ENCODE results near the gene ST8SIA4. TPM values are rescaled to one million over a fixed set of nuclear protein-coding genes. Genes with fewer than 3 reads are reported as not detected.

Gene ST8SIA4
- total and polyA plus RNA-seq, 10 of the 15 experiments (the other 5 are each of a cell fraction or from before 2014, with no cell fraction given), result 4.4 to 30.9 (median 19.5) TPM

DNA sequence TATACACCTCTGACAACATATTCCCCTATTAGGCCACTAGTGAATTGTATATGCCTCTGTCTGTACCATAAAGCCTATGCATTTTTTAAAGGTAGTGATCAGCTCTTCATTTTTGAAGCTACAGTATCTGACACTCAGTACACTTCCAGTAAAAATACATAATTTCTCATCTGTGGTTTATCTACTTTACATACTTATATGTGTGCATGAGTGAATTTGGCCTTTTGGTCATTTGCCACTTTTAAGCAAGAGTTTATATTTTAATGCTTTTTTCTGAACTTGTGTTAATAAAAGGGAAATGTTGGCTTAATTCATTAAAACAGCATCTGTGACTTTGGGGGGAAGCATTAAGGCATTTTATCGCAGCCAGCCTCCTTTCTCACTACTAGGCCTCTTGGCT, 47.8 kb downstream of the ST8SIA4 start:
- no peaks in the 10 kb centered on the region for H4K20me1 ChIP-seq (ENCODE audit: control insufficient read depth, insufficient read depth)
- no peak overlapping the region for H2AFZ ChIP-seq (ENCODE audit: control insufficient read depth, low read depth, low read length)
- H3K36me3 ChIP-seq (ENCODE audit: control insufficient read depth in 2 of 2, insufficient read depth in 2 of 2, low read length in 1 of 2), result peaks cover 4 to 14% of the 10 kb centered on the region in 2 experiments; a peak in 3 of 4 replicates
- peaks cover 41% of the 10 kb centered on the region for H3K79me2 ChIP-seq (ENCODE audit: control insufficient read depth, insufficient read depth, low read length)
- TF ChIP-seq RUNX3 (IDR thresholded peaks at IDR 0.05; ENCODE audit: low read length) (peak; percentile 59), MEF2A (IDR thresholded peaks at IDR 0.05; ENCODE audit: insufficient read depth, low read depth, low read length) (no peak)
- ChIA-PET SMC1A (ENCODE audit: uncharacterized antibody, unreplicated experiment) (interaction anchor here (0.6 to 10.3 kb wide), 10 partner anchors 10 to 77 kb away, joined by 3 to 220 read pairs (median 14); partner anchors contain the start of gene ST8SIA4), RAD21 (ENCODE audit: unreplicated experiment) (interaction anchor here (1.0 to 9.0 kb wide), 16 partner anchors 14 to 155 kb away, joined by 3 to 122 read pairs (median 5); partner anchors contain the start of gene ST8SIA4), POLR2A (interaction anchor here (0.8 to 6.1 kb wide), 7 partner anchors 15 to 79 kb away, joined by 3 to 25 read pairs (median 10); partner anchors contain the start of gene ST8SIA4), CTCF (interaction anchor here (0.6 to 3.8 kb wide), 8 partner anchors 14 to 47 kb away, joined by 3 to 18 read pairs (median 4); partner anchors contain the start of gene ST8SIA4)
- peak overlapping the region; percentile 96 for H3K4me2 ChIP-seq (ENCODE audit: control insufficient read depth, insufficient read depth)
- H3K27me3 ChIP-seq (replicated peaks in 1 of 2; ENCODE audit: control insufficient read depth in 2 of 2, insufficient read depth in 2 of 2, low read length in 1 of 2), result no peaks in the 10 kb centered on the region
- H3K4me3 ChIP-seq, result 0 out of 2 replicates have a peak overlapping the region, but pooled peaks have one; percentile 13
- no peak for FAIRE-seq
- peak overlapping the region; percentile 30; the same call in 1 of the 2 replicates for H3K9ac ChIP-seq (ENCODE audit: control insufficient read depth, insufficient read depth, low read length)
- in situ Hi-C loops (cut with MboI), result no loop called here
- DNase-seq (ENCODE audit: low read depth, low spot score), result no peak
- no TSS peak for BruUV-seq (replicated peaks)
- intact Hi-C loops (cut with micrococcal nuclease; ENCODE audit: unreplicated experiment), result loop anchor here (2.0 kb wide), 1 partner anchor 14 kb away; no protein-coding TSS in a partner anchor
- no peaks in the 10 kb centered on the region; the same call in 2 of the 3 replicates for H3K9me3 ChIP-seq (replicated peaks; ENCODE audit: control insufficient read depth, insufficient read depth, low read length)
- 58% methylated on average over 1 of the region's 1 CpG for WGBS (ENCODE audit: insufficient coverage, insufficient replicate concordance, low lambda C conversion rate, missing lambda C conversion rate)
- ATAC-seq, result peak; percentile 21
- H3K27ac ChIP-seq (ENCODE audit: control insufficient read depth, insufficient read depth), result peak overlapping the region; percentile 94
- H3K4me1 ChIP-seq (ENCODE audit: control insufficient read depth, insufficient read depth, low read length), result peaks cover 49% of the 10 kb centered on the region

DNA sequence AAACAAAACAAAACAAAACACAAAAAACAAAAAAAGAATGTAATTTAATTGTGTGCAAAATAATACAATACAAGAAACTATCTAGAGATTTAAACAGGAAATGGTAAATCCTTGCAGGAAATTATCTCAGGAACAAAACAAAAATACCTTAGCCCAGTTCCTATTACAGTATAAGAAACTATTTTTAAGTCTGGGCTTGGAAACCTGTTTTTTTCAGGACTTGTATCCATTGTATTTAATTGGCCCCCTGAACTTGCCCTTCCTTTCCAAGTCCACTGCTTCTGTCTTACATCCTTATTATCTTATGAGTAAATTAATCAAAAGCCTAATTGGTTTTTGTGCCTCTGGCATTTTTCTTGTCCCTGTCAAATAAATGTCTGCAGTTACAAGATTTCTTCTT, 48.5 kb downstream of the ST8SIA4 start:
- Histone ChIP-seq H3K4me2 (ENCODE audit: control insufficient read depth, insufficient read depth) (peak overlapping the region; percentile 77), H3K79me2 (ENCODE audit: control insufficient read depth, insufficient read depth, low read length) (peaks cover 41% of the 10 kb centered on the region), H3K27ac (ENCODE audit: control insufficient read depth, insufficient read depth) (peak overlapping the region; percentile 94), H3K9me3 (replicated peaks; ENCODE audit: control insufficient read depth, insufficient read depth, low read length) (peaks cover under 1% of the 10 kb centered on the region), H3K4me3 (peak overlapping the region; percentile 49), H3K36me3 (ENCODE audit: control insufficient read depth in 2 of 2, insufficient read depth in 2 of 2, low read length in 1 of 2) (peaks cover 4 to 16% of the 10 kb centered on the region in 2 experiments; a peak in 3 of 4 replicates), H3K27me3 (replicated peaks in 1 of 2; ENCODE audit: control insufficient read depth in 2 of 2, insufficient read depth in 2 of 2, low read length in 1 of 2) (no peaks in the 10 kb centered on the region), H3K9ac (ENCODE audit: control insufficient read depth, insufficient read depth, low read length) (no peak overlapping the region; the same call in 1 of the 2 replicates), H2AFZ (ENCODE audit: control insufficient read depth, low read depth, low read length) (no peak overlapping the region; the same call in 1 of the 2 replicates), H4K20me1 (ENCODE audit: control insufficient read depth, insufficient read depth) (no peaks in the 10 kb centered on the region), H3K4me1 (ENCODE audit: control insufficient read depth, insufficient read depth, low read length) (peaks cover 49% of the 10 kb centered on the region)
- intact Hi-C loops (cut with micrococcal nuclease; ENCODE audit: unreplicated experiment) (loop anchor here (2.0 kb wide), 1 partner anchor 14 kb away; no protein-coding TSS in a partner anchor), in situ Hi-C loops (cut with MboI) (no loop called here)
- ATAC-seq, result no peak
- POLR2A ChIA-PET, result interaction anchor here (1.2 to 6.1 kb wide), 3 partner anchors 43 to 78 kb away, joined by 4 to 25 read pairs (median 10); no protein-coding TSS in a partner anchor
- RAD21 ChIA-PET (ENCODE audit: unreplicated experiment), result interaction anchor here (1.1 to 9.0 kb wide), 10 partner anchors 14 to 156 kb away, joined by 3 to 122 read pairs (median 8); partner anchors contain the start of gene ST8SIA4
- DNase-seq (ENCODE audit: low read depth, low spot score), result no peak
- no TSS peak for BruUV-seq (replicated peaks)
- SMC1A ChIA-PET (ENCODE audit: uncharacterized antibody, unreplicated experiment), result interaction anchor here (1.1 to 10.3 kb wide), 6 partner anchors 16 to 76 kb away, joined by 6 to 220 read pairs (median 72); partner anchors contain the start of gene ST8SIA4
- CTCF ChIA-PET, result interaction anchor here (0.6 to 3.0 kb wide), 4 partner anchors 29 to 45 kb away, joined by 3 to 15 read pairs (median 3); no protein-coding TSS in a partner anchor
- TF ChIP-seq IKZF2 (IDR thresholded peaks at IDR 0.05), result peak in 1 of 2 experiments; percentile 23; a peak in 1 of 4 replicates
- no peak for TF ChIP-seq ZNF622 (IDR thresholded peaks at IDR 0.05)
- TF ChIP-seq, protein P1, sequence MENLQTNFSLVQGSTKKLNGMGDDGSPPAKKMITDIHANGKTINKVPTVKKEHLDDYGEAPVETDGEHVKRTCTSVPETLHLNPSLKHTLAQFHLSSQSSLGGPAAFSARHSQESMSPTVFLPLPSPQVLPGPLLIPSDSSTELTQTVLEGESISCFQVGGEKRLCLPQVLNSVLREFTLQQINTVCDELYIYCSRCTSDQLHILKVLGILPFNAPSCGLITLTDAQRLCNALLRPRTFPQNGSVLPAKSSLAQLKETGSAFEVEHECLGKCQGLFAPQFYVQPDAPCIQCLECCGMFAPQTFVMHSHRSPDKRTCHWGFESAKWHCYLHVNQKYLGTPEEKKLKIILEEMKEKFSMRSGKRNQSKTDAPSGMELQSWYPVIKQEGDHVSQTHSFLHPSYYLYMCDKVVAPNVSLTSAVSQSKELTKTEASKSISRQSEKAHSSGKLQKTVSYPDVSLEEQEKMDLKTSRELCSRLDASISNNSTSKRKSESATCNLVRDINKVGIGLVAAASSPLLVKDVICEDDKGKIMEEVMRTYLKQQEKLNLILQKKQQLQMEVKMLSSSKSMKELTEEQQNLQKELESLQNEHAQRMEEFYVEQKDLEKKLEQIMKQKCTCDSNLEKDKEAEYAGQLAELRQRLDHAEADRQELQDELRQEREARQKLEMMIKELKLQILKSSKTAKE (IDR thresholded peaks at IDR 0.05; ENCODE audit: low read depth, poor library complexity, severe bottlenecking), result no peak
- FAIRE-seq, result no peak

Data from GM12878 (cell line).